Kidney glomerular epithelial cell (primary cell): ENCODE results near the gene FSTL3.
"Not testable (repeated sequence)": the region's sequence is repeated elsewhere in the genome, so short reads cannot be mapped to it uniquely, and the experiment has no call there.

ENCODE experiments used
- DNase-seq: peaks from one replicate; lab custom pipeline; 2025; lab: John Stamatoyannopoulos, UW

The FSTL3 gene

GRCh38 chr19:661427-662196 lies 14.6 kb upstream of the FSTL3 start:
- no peak for DNase-seq

- DNase-seq: peak; percentile 36
Measured at GRCh38 chr19:662207-662961, 13.8 kb upstream of the FSTL3 start.

- DNase-seq: peak; percentile 80
Measured at GRCh38 chr19:662962-663681, 13.1 kb upstream of the FSTL3 start, which contains the start of gene RNF126. TSS of gene RNF126 (minus strand) at chr19:663214. CDS start at chr19:663121, 93 bp downstream.

- DNase-seq: no peak
Measured at GRCh38 chr19:663682-664117, 12.5 kb upstream of the FSTL3 start.

GRCh38 chr19:664913-665443 lies 11.2 kb upstream of the FSTL3 start:
- peak; percentile 72 for DNase-seq

- not testable (repeated sequence) for DNase-seq
Measured at GRCh38 chr19:666985-667573, 9.1 kb upstream of the FSTL3 start.

GRCh38 chr19:668675-669434 lies 7.3 kb upstream of the FSTL3 start:
- DNase-seq: not testable (repeated sequence)

GRCh38 chr19:670609-671075 lies 5.5 kb upstream of the FSTL3 start:
- DNase-seq: no peak

GRCh38 chr19:674282-675151 lies 1.7 kb upstream of the FSTL3 start:
- no peak for DNase-seq

GRCh38 chr19:676007-676338 lies 219 bp upstream of the FSTL3 start:
- DNase-seq: no peak

- DNase-seq: peak; percentile 81
Measured at GRCh38 chr19:677201-677600, 1.0 kb downstream of the FSTL3 start.

- DNase-seq: peak; percentile 52
Measured at GRCh38 chr19:677601-678436, 1.6 kb downstream of the FSTL3 start.

GRCh38 chr19:678791-679388 lies 2.7 kb downstream of the FSTL3 start:
- no peak for DNase-seq

- no peak for DNase-seq
Measured at GRCh38 chr19:679418-680286, 3.5 kb downstream of the FSTL3 start.

- peak; percentile 94 for DNase-seq
Measured at GRCh38 chr19:680287-681028, 4.3 kb downstream of the FSTL3 start.

GRCh38 chr19:681029-682019 lies 5.1 kb downstream of the FSTL3 start:
- no peak for DNase-seq
